ENCODE measurements around the gene COL12A1. TPM values are rescaled to one million over a fixed set of nuclear protein-coding genes. Genes with fewer than 3 reads are reported as not detected.

COL12A1 gene
- total RNA-seq, 2 donors from 2014 or later = 219 to 222 TPM

- no peak for DNase-seq (ENCODE audit: low spot score)
- intact Hi-C loops (cut with DNase I) = loop anchor here in 1 of 2 donors (10.0 kb wide), 1 partner anchor 1482 kb away; no protein-coding TSS in a partner anchor
Observed at GRCh38 chr6:75217193-75217592, 11.3 kb upstream of the COL12A1 start.

DNA sequence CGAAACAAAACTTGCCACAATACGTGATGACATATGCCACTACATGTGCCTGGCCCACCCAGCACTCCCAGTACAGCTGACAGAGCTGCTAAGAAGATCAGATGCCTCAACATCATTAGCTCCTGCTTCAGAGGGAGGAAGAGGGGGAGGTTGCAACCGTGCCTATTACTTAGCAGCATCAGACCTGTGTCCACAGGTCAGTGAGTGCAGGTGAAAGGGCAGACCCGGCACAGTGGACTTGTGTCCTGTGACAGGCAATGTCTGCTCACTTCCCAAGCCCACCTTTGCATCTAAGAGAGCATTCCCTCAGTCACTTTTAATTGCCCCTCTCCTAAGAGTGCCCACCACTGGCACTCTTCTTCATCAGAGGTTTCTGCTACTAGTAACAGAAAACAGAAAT, 9.4 kb upstream of the COL12A1 start:
- intact Hi-C loops (cut with DNase I) = loop anchor here in 1 of 2 donors (10.0 kb wide), 1 partner anchor 1480 kb away; no protein-coding TSS in a partner anchor
- no peak for DNase-seq (ENCODE audit: low spot score)

GRCh38 chr6:75213732-75214131, 7.9 kb upstream of the COL12A1 start:
- intact Hi-C loops (cut with DNase I) = loop anchor here in 1 of 2 donors (10.0 kb wide), 1 partner anchor 1479 kb away; no protein-coding TSS in a partner anchor
- no peak for DNase-seq (ENCODE audit: low spot score)

- DNase-seq (ENCODE audit: low spot score) = no peak
Observed at GRCh38 chr6:75213112-75213511, 7.3 kb upstream of the COL12A1 start.

DNA sequence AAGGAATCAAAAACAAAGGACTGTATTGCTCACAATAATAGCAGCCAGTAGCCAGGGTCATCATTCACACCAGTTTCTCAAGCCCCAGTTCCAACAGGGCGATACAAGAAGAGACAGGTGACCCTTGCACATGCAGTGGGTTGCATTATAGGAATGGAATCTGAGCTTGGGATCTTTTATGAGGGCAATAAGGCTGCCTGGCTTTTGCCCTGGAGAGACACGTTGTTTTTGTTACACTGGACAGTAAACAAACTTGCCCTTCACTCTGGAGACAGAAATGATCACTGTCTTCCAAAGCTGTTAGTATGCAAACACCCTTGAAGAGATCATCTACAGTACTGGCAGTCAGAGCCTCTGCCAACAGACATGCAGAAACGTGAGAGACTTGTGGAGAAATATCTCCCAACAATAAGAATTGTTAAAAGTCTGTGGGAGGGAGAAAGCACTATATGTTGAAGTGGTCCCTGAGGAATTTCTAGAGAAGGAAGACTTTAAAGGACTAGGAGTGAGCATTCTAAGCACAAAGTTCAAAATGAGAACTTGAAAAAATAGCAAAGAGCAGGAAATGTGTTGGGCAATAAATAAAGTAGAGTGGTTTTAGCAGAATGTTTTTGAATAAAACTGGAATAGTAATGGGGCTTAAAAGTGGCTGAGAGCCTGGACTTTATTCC, 6.2 kb upstream of the COL12A1 start:
- DNase-seq (ENCODE audit: low spot score) = no peak
- intact Hi-C loops (cut with DNase I) = loop anchor here in 1 of 2 donors (10.0 kb wide), 1 partner anchor 1477 kb away; no protein-coding TSS in a partner anchor

More at GRCh38 chr6:75213112-75213511, 7.3 kb upstream of the COL12A1 start:
- intact Hi-C loops (cut with DNase I) = loop anchor here in 1 of 2 donors (10.0 kb wide), 1 partner anchor 1478 kb away; no protein-coding TSS in a partner anchor

DNA sequence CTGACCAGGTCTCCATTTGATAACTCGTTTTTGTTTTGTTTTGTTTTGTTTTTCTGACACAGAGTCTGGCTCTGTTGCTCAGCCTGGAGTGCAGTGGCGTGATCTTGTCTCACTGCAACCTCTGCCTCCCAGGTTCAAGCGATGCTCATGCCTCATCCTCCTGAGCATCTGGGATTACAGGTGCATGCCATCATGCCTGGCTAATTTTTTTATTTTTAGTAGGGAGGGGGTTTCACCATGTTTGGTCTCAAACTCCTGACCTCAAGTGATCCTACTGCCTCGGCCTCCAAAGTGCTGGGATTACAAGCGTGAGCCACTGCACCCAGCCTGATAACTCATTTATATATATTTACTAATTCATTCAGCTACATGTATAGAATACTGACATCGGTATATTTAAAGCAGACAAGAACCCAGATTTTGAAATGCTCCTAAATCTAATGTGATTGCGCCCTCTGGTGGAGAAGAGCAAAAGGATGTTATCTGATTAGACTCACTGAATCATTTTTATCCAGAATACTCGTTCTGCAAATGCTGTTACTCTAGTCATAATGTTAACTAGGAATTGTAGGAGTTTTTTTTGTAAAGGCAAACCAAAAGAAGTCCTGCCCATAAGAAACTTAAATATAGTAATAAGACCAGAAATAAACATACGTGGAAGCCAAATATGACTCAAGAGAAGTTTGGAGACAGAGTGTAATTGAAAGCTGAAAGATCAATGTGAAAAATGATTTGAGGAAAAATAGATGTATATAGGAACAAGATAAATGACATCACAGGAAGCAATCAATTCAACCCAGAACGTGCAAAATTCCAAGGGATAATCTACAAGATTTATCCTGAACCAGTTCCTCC, 5.3 kb upstream of the COL12A1 start:
- no peak for DNase-seq (ENCODE audit: low spot score)
- intact Hi-C loops (cut with DNase I) = loop anchor here in 1 of 2 donors (10.0 kb wide), 1 partner anchor 1476 kb away; no protein-coding TSS in a partner anchor

GRCh38 chr6:75209184-75209723, 3.4 kb upstream of the COL12A1 start:
- no peak for DNase-seq (ENCODE audit: low spot score)
- intact Hi-C loops (cut with DNase I) = loop anchor here (10.0 kb wide), 5 partner anchors 794 to 1474 kb away; no protein-coding TSS in a partner anchor

DNA sequence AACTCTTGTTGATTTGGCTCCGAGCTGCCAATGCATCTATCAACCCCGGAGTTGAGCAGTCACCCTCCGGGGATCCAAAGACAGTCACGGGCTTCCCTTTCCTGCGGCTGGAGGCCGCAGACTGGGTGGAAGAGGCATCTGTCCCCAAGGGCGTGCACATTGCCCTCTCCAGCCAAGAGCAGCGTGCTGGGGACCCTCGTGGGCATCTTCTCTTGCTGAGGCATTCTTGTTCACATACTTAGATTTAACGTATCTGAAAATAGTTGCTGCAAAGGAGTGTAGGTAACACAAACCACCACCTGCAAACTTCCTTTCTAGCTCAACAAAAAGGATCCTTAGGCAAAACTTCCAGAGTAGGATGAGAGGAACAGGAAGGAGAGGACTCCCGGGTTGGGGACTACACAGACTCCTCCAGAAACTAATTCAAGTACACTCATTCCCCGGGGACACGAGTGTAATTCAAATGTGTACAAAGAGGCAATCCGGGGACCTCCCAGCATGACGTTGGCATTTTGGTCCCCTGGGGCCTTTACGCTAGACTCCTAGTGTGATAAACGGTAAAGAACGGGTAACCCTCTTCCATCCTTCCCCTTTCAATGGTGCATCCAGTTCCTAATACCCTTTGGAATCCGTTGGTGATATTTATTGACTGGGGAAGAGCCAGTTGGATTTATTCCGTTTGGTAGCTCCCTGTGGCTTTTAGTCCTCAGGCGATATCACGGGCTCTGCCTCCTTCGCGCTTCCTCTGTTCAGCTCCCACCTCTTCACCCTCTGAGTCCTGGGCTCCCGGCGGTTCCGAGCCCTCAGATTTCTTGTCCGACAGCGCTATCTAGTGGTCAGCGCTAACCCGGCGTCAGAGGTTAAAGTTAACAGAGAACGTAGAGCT, 2.7 kb upstream of the COL12A1 start:
- peak; percentile 94 for DNase-seq (ENCODE audit: low spot score)
- intact Hi-C loops (cut with DNase I) = loop anchor here (10.0 kb wide), 5 partner anchors 794 to 1474 kb away; no protein-coding TSS in a partner anchor

GRCh38 chr6:75206576-75207342, 906 bp upstream of the COL12A1 start:
- intact Hi-C loops (cut with DNase I) = loop anchor here (10.0 kb wide), 5 partner anchors 792 to 1472 kb away; no protein-coding TSS in a partner anchor
- peak; percentile 88 for DNase-seq (ENCODE audit: low spot score)

- DNase-seq (ENCODE audit: low spot score) = peak; percentile 89
- intact Hi-C loops (cut with DNase I) = loop anchor here (2.0 to 10.0 kb wide), 7 partner anchors 790 to 1470 kb away; no protein-coding TSS in a partner anchor
Observed at GRCh38 chr6:75204959-75205775, 686 bp downstream of the COL12A1 start.

- intact Hi-C loops (cut with DNase I) = loop anchor here (2.0 to 10.0 kb wide), 7 partner anchors 790 to 1470 kb away; no protein-coding TSS in a partner anchor
- DNase-seq (ENCODE audit: low spot score) = peak; percentile 94
Observed at GRCh38 chr6:75204217-75204958, 1.5 kb downstream of the COL12A1 start.

- no peak for DNase-seq (ENCODE audit: low spot score)
Observed at GRCh38 chr6:75203721-75204120, 2.1 kb downstream of the COL12A1 start.

DNA sequence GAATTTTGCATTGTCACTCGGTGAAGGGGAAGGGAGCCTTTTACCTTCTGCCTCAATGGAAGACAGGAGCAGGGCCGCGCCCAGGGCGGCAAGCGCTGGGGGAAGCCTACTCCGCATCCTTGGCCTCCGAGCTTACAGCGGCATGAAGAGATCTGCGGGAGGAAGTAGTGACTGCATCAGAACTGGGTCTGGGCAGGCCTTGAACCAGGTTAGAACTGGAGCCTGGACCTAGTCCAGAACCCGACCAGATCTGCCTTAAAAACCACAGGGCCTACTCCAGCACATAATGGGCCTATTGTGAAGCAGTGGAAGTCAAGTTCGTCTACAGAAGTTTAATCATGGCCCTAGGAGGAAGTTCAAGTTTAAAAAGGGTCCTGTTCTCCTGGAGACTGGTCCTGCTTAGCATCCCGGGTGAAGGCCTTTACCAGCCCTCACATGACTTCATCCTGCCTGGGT, 3.1 kb downstream of the COL12A1 start:
- intact Hi-C loops (cut with DNase I) = loop anchor here (5.0 to 10.0 kb wide), 6 partner anchors 788 to 1468 kb away; no protein-coding TSS in a partner anchor
- DNase-seq (ENCODE audit: low spot score) = peak; percentile 81

More at GRCh38 chr6:75203721-75204120, 2.1 kb downstream of the COL12A1 start:
- intact Hi-C loops (cut with DNase I) = loop anchor here (2.0 to 10.0 kb wide), 7 partner anchors 789 to 1469 kb away; no protein-coding TSS in a partner anchor

DNA sequence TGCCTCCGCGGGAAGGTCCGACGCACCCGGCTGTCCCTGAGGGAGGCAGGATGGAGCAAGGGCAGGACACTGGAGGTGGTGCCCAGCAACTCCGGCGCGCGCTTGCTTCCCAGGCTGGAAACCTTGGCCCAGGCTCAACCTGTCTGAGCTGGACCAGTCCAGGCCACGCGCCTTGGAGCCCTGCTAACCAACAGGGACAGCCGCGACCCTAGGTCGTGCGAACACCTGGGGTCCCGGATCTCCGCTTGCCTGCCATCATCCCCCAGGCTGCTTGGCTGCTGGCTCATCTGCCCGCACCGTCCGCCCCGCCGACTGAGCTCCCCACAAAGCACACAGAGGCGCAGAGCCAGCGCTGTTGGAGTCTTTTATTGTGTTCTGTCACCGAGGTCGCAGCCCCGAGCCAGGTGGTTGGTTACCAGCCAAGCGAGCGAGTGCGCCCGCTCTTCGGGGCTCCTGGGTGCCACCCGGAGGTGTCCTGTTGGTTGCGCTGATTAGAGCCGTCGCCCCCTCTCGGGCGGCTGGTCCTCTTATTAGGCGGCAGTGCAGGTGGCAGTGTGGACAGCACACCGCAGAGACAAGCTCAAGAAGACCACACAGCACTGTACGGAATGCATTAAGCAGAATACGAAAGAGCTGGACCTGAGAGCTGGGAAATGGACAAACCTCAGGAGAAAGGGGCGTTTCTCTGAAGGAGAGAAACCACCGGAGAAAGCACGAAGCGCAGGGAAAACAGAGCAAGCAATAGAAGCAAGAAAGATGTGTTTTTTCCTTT, 3.8 kb downstream of the COL12A1 start:
- DNase-seq (ENCODE audit: low spot score) = peak; percentile 90
- intact Hi-C loops (cut with DNase I) = loop anchor here (2.0 to 10.0 kb wide), 7 partner anchors 103 to 1467 kb away; no protein-coding TSS in a partner anchor

- no peak for DNase-seq (ENCODE audit: low spot score)
- intact Hi-C loops (cut with DNase I) = loop anchor here (2.0 to 10.0 kb wide), 7 partner anchors 102 to 1466 kb away; no protein-coding TSS in a partner anchor
Observed at GRCh38 chr6:75201021-75201420, 4.8 kb downstream of the COL12A1 start.

Measured in posterior vena cava (tissue), 2 donors.